GM19372 (cell line): Measurements from ENCODE around the gene PCK2.
A peak's percentile ranks its signal among the peaks of the same experiment; 100 is the strongest.
"Not testable (repeated sequence)": the region's sequence is repeated elsewhere in the genome, so short reads cannot be mapped to it uniquely, and the experiment has no call there.

Experiments used
- ATAC-seq: cut with Tn5 transposase; IDR thresholded peaks from one replicate; pipeline ENCODE4 v1.9.1; 2021; ENCODE audit warnings: mild to moderate bottlenecking, low read depth, moderate library complexity; ENCODE audit not compliant: unreplicated experiment

PCK2 gene

DNA sequence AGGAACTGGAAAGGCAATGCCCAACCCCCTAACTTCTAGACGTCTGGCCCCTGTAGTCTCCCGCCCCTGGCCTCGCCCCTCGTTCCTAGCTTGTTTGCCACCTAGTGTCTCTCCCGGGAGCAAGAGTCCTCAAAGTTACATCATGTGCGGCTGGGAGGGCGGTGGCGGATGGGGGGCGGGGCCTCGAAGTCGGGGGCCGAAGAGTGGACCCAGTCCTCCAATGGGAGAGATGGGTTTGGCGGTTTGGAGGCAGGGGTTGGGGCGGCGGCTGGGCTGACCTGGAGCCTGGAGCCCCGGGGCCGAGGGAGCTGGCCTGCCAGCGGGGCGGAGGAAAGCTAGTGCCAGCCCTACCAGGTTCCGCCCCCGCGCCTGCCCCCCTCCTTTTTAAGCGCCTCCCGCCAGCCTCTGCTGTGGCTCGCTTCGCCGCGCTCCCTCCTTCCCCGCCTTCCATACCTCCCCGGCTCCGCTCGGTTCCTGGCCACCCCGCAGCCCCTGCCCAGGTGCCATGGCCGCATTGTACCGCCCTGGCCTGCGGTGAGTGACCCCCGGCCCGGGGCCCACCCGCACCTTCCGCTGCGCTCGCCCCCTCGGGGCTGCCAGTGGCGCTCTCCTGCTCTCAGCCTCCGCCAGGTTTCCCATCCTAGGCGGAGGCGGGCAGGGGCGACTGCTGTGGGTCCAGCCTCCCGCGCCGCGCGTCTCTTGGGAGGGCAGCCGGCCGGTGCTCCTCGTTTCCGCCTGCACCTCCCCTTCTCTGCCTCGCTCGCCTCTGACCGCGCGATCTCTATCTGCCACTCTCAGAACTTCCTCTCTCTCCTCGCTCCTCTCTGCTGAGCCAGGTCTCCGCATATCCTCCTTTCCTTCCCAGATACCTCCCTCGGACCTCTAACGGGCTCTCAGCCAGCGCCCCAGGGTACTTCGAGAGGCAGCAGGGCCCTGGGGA is at the start of gene PCK2:
Gene PCK2, plus strand, starts transcription at position 411 of the 940 bp plus-strand sequence. Its CDS starts 95 bp downstream, at position 506.
- ATAC-seq, result peak; percentile 47

GRCh38 chr14:24049002-24049401 is 45.1 kb upstream of the PCK2 start:
- ATAC-seq, result not testable (repeated sequence)

DNA sequence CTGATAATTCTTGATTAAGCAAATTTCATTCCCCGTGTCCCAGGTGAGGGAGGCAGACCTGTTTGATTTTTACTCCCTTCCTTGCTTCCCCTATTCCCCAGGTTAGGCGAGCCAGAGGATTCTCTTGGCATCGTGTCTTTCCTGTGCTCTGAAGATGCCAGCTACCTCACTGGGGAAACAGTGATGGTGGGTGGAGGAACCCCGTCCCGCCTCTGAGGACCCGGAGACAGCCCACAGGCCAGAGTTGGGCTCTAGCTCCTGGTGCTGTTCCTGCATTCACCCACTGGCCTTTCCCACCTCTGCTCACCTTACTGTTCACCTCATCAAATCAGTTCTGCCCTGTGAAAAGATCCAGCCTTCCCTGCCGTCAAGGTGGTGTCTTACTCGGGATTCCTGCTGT is 43.4 kb upstream of the PCK2 start:
- ATAC-seq, result not testable (repeated sequence)

DNA sequence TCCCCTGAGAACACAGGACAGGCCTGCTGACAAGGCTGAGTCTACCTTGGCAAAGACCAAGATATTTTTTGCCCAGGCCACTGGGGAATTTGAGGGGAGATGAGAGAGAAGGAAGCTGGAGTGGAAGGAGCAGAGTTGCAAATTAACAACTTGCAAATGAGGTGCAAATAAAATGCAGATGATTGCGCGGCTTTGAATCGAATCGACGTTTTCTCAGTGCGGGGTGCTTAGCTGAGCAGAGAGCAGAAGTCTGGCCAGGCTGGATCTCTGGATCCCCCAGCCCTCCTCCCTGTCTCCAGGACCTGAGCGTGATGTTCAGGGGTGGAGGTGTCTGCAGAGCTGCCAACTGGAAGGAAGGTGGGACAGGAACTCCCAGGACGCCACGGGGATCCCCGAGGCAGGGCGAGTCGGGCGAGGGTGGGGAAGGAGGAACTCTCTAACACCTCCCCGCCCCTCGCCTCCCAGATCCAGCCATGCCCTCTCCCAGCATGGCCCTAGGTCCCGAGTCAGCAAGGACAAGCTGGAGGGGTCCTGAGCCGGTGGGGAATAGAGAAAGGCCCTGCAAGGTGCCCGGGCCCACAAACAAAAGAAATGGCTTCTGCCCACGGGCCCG is 42.8 kb upstream of the PCK2 start:
- ATAC-seq, result no peak

- ATAC-seq, result peak; percentile 73
Measured at GRCh38 chr14:24051789-24052655, 42.1 kb upstream of the PCK2 start, which contains the start of gene CARMIL3. TSS of gene CARMIL3 (plus strand) at chr14:24052009. CDS start at chr14:24052154, 145 bp downstream.

GRCh38 chr14:24052656-24053547 is 41.2 kb upstream of the PCK2 start:
- ATAC-seq, result no peak

GRCh38 chr14:24053548-24054323 is 40.4 kb upstream of the PCK2 start:
- no peak for ATAC-seq

DNA sequence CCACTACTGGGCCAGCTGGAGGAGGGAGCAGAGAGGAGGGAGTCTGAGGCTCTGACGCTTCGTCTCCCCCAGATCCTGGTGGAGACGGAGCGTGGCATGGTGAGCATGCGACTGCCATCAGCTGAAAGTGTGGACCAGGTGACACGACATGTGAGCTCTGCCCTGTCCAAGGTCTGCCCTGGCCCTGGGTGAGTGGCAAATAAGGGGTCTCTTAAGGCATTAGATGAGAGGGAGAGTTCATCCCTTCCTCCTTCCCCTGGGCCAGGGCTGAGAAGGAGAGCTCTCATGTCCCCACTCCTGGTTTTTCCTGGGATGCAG is 39.8 kb upstream of the PCK2 start:
- ATAC-seq, result no peak

GRCh38 chr14:24054646-24055045 is 39.5 kb upstream of the PCK2 start:
- ATAC-seq, result no peak

- no peak for ATAC-seq
Measured at GRCh38 chr14:24055971-24056799, 37.9 kb upstream of the PCK2 start.

GRCh38 chr14:24056800-24057184 is 37.3 kb upstream of the PCK2 start:
- no peak for ATAC-seq

- ATAC-seq, result no peak
Measured at GRCh38 chr14:24057271-24057670, 36.8 kb upstream of the PCK2 start.

DNA sequence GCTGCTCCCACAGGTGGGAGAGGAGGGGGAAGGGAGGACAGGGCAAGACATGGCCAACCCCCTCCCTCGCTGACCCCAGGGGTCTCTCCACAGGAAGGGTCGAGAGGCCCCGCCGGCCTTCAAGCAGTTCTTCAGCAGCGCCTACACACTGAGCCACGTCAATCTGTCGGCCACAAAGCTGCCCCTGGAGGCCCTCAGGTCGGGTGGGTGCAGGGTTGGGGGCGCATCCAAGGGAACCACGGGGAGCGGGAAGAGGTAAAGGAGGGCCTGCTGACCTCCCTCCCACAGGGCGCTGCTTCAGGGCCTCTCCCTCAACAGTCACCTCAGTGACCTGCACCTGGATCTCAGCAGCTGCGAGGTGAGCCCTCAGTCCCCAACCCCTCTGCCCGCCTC is 36.2 kb upstream of the PCK2 start:
- no peak for ATAC-seq

DNA sequence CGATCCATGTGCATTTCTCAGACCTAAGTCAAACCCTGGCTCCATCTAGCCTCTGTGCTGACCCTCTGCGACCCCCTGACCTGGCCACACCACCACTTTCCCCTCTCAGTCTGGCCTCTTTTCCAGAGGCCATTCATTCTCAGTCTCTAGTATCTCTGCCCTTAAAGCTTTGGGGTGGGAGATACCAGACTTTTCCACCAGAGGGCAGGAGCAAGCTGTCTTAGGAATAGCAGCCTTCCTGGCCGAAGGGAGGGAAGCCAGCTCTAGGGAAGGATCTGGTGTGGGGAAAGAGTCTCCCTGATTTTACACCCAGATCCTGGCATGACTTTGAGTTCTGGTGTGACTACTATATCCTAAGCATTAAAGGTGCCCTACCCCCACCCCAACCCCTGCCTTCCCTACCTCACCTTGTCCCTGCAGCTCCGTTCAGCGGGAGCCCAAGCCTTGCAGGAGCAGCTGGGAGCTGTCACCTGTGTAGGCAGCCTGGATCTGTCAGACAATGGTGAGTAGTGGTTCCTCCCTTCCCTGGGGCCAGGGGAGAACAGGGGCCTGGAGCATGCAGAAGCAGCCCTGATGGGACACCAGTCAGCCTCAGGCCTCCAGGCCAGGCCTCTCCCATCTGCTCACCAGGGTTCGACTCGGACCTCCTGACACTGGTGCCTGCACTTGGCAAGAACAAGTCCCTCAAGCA is 35.7 kb upstream of the PCK2 start:
- peak; percentile 67 for ATAC-seq

- no peak for ATAC-seq
Measured at GRCh38 chr14:24058951-24059475, 35.1 kb upstream of the PCK2 start.

DNA sequence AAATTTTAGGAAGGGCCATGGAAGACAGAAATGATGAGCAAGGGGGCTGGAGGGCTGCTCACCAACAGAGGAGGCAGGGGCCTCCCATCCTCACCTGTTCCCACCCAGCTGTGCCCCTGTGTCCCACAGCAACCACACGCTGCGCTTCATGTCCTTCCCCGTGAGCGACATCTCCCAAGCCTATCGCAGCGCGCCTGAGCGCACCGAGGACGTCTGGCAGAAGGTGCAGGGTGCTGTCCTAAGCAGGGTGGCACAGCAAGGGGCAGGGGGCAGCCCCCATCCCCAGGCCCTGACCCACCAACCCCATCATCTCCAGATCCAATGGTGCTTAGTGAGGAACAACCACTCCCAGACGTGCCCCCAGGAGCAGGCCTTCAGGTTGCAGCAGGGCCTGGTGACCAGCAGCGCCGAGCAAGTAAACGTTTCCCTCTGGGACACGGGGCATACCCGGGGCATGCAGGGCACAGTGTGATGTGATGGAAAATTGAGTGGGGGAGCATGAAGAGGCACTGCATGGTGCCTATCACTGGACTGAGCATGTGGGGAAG is 34.2 kb upstream of the PCK2 start:
- ATAC-seq, result no peak

GRCh38 chr14:24060443-24060842 is 33.7 kb upstream of the PCK2 start:
- ATAC-seq, result no peak
